Left renal cortex interstitium (tissue), 4 donors: ENCODE results near the gene SLC25A40. TPM values are rescaled to one million over a fixed set of nuclear protein-coding genes. Genes with fewer than 3 reads are reported as not detected.
"Not testable (repeated sequence)": the region's sequence is repeated elsewhere in the genome, so short reads cannot be mapped to it uniquely, and the experiment has no call there.

Experiments used
- DNase-seq, 4 donors: peaks; one replicate each; pipeline ENCODE4 v3.0.0-alpha.2; 2013; ENCODE audit warnings: low read depth in 4 of 4, low spot score in 2 of 4, missing footprints in 1 of 4
- polyA plus RNA-seq, 4 donors: library from polyadenylated mRNA; unstranded; fragments of 120-200 nt; gene quantifications; one replicate each; pipeline ENCODE4 v1.2.1, GENCODE V29; 2013; ENCODE audit not compliant: insufficient read length in 4 of 4

SLC25A40 gene
- polyA plus RNA-seq, 4 donors, result 28.0 to 45.7 (median 31.5) TPM

DNA sequence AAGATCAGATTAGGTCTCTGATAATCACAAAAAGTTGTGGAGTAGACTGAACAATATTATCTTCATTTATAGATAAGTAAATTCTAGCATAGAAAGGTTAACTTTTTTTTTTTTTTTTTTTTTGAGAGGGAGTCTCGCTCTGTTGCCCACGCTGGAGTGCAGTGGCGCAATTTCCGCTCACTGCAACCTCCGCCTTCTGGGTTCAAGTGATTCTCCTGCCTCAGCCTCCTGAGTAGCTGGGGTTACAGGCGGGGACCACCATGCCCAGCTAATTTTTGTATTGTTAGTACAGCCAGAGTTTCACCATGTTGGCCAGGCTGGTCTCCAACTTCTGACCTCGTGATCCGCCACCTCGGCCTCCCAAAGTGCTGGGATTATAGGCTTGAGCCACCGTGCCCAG lies 2.8 kb downstream of the SLC25A40 start:
- not testable (repeated sequence) for DNase-seq

DNA sequence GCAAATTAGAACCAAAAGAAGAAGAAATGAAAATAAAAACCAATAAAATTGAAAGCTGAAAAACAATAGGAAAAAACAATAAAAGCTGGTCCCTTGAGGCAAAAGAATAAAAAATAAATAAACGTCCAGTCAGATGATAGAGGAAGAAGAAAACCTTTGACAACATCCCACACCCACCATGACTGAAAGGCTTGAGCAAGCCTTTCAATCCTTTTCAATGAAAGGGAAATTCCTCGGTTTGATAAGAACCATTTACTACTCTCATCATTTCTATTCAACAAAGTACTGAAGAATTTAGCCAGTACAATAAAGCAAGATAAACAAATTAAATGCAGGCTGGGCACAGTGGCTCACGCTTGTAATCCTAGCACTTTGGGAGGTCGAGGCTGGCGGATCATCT lies 3.8 kb downstream of the SLC25A40 start:
- no peak for DNase-seq

DNA sequence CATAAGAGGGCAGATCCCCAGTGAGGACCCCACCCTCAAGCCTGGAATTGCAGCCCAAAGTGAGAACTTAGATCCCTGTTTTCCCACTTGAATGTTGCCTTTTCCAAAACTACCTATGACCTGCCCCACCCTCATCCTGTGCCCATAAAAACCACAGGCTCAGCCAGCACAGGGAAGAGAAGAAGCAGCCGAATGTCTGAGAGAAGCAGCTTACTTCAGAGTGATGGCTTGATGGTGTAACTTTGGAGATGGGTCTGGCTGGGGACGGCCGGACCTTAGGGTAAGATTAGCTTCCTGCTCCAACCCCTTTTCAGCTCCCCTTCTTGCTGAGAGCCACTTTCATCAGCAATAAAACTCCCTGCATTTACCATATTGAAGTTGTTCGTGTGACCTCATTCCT lies 5.7 kb downstream of the SLC25A40 start:
- DNase-seq, result no peak

DNA sequence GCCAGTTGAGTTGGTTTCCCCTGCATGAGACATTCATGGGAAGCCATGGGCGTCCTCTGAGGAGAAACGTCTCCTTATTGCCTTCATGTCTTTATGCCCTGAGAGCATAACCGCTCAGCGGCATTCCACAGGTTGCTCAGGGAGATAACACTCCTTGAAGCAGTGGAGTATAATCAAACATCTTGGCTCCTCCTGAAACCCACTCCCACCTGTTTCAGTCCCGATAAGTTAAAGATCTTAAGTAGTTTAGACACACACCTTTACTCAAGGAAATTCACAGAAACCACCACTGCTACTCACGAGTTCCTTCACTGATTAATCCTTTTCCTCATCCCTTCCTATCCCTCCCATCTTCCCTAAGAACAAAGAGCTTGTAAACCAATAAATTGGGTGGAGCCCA lies 9.6 kb downstream of the SLC25A40 start:
- not testable (repeated sequence) for DNase-seq

DNA sequence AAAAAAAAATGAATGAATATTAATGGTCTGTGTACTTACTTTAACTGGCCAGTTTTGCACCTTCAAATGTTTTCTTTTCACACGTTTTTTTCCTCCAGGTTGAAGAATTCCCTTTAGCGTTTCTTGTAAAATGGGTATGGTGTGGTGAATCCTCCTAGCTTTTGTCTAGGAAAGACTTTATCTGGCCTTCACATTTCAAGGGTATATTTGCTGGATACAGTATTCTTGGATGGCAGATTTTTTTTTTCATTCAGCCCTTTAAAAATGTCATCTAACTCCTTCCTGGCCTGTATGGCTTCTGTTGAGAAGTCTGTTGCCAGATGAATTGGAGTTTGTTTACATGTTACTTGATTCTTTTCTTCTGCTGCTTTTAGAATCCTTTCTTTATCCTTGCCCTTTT lies 10.1 kb downstream of the SLC25A40 start:
- no peak for DNase-seq

DNA sequence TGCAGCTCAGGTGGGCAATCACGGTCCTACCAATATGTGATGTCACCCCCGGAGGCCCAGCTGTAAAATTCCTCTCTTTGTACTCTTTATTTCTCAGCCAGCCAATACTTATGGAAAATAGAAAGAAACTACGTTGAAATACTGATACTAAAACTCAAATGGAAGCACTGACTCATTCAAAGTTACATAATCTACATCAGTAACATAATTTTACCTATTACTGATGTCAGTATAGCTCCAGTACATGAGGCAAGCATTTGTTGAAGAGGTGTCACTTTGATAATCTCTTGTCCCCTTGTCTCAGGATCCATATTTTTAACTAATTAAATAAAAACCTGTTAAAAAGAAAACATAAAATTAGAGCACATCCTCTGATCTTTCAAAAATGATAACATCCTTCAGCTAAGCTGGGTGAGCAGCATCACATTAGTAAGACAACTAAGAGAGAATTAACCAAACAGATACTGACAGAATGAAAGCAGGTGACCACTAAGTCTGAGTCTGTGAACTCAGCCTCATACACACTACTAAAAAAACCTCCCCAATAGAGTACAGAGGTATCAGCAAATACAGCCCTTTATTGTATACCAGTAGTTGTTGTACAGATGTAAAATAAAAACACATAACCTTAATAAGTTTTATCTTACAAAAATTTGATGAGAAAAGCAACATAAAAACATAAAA lies 17.6 kb downstream of the SLC25A40 start:
- no peak for DNase-seq

DNA sequence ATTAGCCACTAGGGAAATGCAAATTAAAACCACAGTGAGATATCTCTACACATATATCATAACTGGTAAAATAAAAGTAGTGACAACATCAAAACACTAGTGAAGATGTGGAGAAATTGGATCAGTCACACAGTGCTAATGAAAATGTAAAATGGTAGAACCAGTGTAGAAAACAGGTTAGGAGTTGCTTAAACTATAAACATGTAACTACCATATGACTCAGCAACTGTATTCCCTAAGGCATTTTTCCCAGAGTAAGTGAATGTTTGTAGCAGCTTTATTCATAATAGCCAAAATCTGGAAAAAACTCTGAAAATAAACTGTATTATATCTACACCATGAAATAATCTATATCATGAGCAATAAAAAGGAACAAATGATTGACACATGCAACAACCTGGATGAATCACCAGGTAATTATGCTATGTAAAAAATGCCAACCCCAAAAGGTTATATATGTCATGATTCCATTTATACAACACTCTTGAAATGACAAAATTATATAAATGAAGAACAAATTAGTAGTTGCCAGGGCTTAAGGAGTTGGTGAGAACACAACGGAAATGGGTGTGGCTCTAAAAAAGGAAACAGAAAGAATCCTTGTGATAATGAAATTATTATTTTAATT lies 22.8 kb downstream of the SLC25A40 start:
- no peak for DNase-seq

DNA sequence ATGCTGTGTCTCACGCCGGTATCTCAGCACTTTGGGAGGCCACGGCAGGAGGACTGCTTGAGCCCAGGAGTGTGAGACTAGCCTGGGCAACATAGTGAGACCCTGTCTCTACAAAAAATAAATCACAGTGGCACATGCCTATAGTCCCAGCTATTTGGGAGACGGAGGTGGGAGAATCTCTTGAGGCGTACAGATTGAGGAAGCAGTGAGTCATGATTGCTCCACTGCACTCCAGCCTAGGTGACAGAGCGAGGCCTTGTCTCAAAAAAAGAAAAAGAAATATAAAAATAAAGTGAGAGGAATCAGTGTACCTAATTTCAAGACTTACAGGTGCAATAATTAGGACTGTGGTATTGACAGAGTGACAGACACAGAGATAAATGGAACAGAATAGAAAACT lies 23.9 kb downstream of the SLC25A40 start:
- no peak for DNase-seq

DNA sequence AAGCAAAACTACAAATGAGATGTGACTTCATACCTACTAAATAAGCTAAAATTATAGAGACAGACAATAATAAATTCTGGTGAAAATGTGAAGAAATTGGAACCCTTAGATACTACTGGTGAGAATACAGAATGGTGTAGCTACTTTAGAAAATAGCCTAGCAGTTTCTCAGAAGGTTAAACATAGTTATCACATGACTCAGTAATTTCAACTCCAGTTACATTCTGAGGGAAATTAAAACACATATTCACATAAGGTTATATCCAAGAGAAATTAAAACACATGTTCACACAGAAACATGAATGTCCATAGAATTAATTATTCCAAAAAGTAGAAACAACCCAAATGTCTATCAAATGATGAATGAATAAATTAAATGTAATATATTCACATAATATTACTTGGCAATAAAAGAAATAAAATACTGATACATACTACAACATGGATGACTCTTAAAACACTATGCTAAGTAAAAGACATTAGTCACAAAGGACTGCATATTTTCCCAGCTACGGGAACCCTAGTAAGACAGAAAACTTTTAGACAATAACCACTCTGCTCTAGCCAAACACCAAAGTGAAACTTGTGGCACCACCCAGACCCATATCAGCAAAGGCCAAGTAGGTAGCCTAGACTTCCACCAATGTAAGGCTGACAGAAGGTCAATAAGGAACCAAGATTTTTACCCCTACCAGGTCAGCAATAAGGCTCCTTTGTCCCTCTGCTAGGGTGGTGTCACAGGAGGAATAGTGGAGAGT lies 25.1 kb downstream of the SLC25A40 start:
- no peak for DNase-seq

DNA sequence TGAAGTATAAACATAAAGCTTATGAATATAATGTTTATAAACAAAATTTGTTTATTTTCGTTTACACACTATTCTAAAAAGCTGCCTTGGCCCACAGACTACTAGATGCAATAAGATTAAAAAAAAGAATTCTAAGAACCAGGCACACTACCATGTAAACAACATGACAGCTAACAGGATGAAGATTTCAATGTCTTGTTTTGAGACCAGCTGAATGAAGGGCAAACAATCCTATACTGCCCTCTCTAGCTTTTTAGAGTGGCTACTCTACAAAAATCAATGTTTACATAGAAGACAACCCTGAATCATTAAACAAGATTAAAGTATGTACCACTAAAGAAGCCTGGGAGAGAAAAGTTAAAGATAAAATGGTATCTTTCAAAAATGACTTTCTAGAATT lies 38.6 kb downstream of the SLC25A40 start:
- DNase-seq, result no peak

DNA sequence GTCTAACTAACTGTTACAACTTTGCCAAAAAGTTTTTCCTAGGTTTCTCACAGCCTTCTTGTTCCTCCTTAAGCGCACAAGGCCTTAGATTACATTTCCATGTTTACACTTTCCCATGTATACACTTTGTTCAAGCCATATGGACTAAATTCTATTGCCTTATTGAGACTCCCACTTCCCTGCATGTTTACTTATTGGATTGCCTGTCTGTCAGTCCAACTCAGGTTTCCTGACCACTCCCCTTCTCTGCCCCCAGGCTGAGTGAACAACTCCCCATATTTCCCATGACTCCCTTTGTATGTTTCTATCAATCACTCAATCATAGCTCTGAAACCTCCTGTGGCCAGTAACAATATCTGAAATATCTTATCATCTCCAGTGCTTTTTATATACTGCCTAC lies 43.0 kb downstream of the SLC25A40 start:
- DNase-seq, result no peak

DNA sequence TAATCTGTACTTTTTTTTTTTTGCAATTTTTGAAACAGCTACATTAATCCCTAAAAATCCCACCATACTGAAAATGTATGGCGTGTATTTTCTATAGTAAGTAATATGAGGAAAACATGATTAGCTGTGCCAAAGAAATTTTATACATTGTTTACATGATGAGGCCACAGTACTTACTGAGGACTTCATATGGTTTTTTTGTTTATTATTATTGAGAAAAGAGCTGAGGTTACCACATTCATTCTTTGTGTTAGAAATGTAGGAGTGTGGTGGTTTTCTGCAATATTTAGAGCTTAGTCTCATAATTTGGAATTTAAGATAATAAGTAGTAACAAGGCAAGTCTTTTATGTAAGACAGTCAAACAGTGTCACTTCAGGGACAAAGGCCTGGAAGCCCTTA lies 45.1 kb downstream of the SLC25A40 start:
- no peak for DNase-seq

DNA sequence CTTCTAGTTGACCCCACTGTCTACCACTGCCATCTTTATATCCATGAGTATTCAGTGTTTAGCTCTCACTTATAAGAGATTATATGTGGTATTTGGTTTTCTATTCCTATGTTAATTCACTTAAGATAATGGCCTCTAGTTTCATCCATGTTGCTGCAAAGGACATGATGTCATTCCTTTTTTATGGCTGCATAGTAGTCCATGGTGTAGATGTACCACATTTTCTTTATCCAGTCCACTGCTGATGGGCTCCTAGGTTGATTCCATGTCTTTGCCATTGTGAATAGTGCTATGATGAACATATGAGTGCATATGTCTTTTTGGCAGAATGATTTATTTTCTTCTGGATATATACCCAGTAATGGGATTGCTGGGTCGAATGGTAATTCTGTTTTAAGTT lies 47.8 kb downstream of the SLC25A40 start:
- not testable (repeated sequence) for DNase-seq

DNA sequence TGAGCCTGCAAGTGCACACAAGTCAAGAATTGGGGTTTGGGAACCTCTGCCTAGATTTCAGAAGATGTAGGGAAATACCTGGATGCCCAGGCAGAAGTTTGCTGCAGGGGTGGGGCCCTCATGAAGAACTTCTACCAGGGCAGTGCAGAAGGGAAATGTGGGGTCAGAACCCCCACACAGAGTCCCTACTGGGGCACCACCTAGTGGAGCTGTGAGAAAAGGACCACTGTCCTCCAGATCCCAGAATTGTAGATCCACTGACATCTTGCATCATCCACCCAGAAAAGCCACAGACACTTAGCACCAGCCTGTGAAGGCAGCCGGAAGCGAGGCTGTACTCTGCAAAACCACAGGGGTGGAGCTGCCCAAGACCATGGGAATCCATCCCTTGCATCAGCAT lies 50.8 kb downstream of the SLC25A40 start:
- not testable (repeated sequence) for DNase-seq

DNA sequence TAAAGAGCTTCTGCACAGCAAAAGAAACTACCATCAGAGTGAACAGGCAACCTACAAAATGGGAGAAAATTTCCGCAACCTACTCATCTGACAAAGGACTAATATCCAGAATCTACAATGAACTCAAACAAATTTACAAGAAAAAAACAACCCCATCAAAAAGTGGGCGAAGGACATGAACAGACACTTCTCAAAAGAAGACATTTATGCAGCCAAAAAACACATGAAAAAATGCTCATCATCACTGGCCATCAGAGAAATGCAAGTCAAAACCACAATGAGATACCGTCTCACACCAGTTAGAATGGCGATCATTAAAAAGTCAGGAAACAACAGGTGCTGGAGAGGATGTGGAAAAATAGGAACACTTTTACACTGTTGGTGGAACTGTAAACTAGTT lies 54.1 kb downstream of the SLC25A40 start:
- not testable (repeated sequence) for DNase-seq

DNA sequence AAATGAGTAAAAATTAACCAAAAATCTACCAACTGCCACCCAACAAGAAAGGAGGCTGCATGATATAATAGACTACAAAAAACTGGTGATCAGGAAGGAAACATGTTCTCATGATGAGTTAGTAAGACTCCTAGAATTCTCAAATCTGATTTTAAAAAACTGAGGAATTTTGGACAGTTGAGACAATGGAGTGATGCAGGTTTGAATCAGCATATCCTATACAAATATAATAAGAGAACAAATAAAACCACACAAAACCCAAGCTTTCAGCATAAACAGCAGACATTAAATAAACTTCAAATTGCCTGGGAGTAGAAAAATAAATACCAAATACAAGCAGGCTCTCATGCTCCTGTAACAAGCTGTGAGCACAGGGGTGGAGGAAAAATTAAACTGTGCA lies 57.8 kb downstream of the SLC25A40 start:
- DNase-seq, result no peak

DNA sequence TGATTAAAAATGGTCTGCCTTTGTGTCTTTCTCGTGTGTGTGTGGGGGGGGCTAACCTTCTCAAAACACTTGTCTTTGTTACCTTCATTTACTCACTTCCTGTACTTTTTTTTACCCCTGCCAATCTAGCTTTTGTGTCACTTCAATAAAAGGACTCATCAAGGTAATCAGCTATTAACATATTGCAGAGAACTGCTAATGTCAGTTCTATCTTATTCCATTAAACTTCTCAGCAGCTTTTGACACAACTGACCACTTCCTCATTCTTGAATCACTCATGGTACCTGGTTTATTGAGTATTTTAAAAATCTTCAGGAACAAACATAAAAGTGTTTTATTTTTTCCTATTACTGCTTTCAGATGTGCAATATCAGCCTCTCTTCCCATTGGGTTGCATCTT lies 59.8 kb downstream of the SLC25A40 start:
- DNase-seq, result no peak

DNA sequence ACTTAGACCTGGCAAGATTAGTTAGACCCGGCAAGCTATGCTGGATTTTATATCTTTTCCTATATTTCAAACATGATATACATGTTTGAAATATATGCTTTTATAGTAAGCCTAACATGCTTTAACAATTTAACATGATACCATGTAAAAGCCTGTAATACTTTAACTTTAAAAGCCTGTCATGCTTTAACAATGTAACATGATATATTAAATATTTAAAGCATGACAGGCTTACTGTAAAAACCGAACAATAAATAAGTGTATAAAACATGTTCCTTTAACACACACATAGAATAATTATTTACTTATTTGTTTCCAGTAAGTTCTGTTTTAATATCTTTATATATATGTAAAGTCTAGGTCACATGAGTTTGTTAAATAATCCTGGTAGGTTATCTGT lies 65.4 kb downstream of the SLC25A40 start:
- DNase-seq, result no peak

DNA sequence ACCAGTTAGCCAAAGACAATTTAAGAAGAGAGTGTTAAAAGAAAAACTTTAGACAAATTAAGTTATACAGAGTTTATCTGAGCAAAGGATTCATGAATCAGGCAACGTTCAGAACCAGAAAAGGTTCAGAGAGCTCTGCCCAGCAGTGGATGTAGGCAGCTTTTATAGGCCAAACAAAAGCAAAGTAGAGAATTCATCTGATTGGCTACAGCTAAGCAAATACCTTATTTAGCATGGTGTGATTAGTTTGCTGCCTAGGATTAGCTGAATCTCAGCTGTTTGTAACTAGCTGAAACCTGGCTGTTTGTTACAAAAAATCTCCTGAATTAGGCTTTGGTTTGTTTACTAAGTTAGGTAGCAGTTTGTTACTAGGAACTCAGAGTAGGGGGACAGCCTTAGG lies 66.0 kb downstream of the SLC25A40 start:
- DNase-seq, result no peak

DNA sequence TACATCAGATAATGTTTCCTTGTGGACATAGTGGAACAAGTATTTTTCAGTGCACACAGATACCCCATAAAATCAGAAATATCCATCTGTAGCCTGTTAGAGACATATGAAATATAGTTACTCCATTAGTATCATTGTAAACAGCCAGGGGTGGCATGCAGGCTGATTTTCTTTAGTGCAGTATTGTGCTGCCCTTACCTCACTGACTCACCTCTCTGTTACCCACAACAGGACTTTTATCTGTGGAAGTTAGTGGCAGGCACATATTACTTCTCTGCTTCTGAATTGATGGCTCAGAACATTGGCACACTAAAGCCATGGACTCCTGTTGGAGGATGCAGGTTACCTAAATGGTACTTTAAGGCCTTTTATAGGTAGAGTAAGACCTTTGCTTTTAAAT lies 70.0 kb downstream of the SLC25A40 start:
- no peak for DNase-seq

DNA sequence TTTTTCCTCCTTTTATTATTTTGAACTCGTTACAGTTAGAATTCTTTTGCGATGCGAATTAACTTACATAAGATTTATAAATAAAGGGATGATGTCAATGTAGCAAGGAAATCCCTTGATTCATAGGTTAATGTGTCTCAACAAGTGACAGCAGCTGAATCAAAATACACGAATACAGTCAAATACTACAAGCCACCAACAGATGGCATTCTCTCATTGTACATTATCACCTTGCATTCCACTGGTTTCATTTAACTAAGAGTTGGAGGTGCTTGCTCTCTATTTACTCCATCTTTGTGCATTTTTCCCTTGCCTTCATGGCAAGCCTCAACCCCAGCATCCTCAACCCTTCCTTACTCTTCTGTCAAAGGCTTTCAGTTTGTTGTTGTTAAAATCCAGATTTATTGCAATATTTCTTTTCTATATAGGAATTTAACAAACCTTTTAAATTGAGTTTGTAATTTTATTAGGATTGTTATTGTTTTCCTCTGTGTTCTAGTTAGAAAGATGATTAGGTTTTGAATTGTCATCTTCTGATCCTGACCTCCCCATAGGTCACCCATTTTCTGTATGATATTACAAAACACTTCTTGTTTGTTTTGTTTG lies 78.3 kb downstream of the SLC25A40 start:
- peak in 2 of 4 donors; percentile 11 to 31 for DNase-seq
